GM18858 (cell line): ENCODE results near the gene ARID1B.
A peak's percentile ranks its signal among the peaks of the same experiment; 100 is the strongest.

ENCODE experiments used
- ATAC-seq: cut with Tn5 transposase; IDR thresholded peaks from one replicate; pipeline ENCODE4 v1.9.1; 2021; ENCODE audit not compliant: unreplicated experiment

The ARID1B gene

DNA sequence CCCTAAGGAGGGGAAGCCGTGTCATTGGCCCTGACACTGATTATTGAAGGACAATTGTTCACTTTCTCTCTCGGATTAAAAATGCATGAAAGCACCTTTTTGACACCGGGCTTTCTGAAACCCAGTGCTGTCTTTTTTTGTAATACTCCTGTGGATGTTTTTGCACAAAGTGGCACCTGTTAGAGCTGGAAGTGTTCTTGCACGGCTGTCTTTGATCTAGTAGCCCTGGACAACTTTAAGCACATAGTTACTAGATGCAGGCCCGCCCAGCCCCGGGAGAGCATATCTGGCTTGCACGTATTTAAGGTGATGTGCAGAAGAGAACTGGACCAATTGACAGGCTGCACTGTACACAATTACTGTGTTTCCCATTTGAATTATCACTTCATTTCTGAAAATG, 72.6 kb downstream of the ARID1B start:
- no peak for ATAC-seq

GRCh38 chr6:156850353-156850752, 73.2 kb downstream of the ARID1B start:
- no peak for ATAC-seq

DNA sequence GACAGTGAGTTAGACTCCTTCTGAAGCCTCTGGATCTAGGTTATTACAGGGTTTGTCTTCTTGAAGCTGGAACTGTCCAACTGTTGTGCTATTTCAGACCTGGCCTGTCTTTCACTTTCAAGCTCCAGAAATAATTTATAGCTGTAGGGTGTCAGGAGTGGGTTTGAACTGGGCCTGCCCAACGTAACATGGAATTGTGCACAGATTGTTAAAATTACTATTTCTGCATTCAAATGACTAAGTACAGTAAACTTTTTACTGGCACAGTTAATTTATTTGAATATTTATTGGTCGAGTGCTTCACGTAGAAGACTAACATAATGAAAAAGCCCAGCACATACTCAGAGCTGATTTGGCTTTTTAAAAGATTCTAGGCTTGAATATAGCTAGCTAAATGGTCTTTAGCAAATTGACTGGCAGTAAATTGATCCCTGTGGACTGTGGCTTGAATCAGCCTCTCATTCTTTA, 74.3 kb downstream of the ARID1B start:
- no peak for ATAC-seq

GRCh38 chr6:156852147-156852857, 75.1 kb downstream of the ARID1B start:
- ATAC-seq = peak; percentile 48

GRCh38 chr6:156852858-156853216, 75.7 kb downstream of the ARID1B start:
- no peak for ATAC-seq

DNA sequence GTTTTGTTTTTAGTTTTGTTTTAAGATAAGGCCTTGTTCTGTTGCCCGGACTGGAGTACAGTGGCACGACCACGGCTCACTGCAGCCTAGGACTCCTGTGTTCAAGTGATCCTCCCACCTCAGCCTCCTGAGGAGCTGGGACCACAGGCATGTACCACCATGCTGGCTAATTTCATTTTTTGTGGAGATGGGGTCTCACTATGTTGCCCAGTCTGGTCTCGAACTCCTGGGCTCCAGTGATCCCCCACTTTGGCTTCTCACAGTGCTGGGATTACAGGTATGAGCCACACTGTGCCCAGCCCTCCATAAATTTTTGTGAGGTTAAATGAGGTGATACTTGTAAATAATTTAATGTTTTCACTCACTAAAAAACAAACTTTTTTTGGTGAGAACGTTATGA, 76.6 kb downstream of the ARID1B start:
- ATAC-seq = no peak

DNA sequence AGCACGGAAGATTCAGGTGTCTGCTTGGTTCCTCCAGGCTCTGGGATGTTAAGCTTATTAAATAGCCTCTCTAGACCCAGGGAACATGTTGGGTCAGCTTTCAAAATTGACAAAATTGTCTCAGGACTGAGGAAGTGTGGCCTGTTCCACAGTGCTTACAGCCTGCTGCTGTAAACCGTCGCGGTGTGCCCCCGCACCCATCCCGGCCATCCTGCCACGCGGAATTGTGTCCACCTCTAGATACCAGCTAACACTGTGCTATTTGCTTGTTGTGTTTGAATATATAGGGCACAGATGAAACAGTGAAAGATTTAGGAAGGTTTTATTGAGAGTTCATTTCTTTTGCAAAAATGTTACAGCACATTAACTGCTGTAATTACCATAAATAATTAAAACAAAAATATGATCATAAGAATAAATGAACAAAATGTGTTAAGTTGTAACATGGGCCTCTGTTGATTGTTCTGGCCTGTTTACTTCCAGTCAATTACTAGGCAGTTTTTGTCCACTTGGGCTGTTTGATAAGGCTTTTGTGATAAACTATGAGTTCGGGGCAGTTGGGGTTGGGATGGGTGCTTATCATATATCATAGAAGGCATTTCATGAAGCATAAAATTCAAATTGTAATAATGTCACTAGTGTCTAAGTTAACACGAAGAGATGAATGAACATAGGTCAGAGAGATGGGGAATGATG, 77.4 kb downstream of the ARID1B start:
- ATAC-seq = no peak

DNA sequence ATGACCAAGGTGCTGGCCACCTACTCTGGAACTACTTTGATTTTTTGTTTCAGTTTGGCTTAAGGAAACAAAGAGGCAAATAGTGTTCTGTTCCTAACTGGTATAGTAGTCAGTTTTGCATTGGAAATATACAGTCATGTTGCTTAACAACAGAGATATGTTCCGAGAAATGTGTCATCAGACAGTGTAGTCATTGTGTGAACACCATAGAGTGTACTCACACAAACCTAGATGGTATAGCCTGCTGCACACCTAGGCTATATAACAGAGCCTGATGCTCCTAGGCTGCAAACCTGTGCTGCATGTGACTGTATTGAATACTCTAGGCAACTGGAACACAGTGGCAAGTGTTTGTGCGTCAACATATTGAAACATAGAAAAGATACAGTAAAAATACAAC, 80.4 kb downstream of the ARID1B start:
- ATAC-seq = peak; percentile 74

DNA sequence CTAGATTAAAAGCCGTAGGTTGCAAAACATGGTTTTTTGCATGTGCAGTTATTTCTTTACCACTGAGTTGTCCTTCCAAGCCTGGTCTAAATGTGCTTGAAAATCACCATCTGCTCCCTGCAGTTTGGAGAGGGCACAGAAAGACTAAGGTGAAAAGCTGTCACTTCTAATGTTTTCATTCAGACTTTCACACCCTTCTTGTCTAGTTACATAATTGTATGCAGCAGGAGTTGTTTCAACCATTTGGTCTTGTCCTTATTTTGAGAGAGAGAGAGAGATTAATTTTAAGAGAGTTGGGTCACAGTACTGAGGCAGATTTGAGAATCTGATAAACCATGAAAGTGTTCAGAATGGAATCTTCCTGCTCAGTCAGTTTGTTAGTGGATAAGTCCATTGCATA, 82.5 kb downstream of the ARID1B start:
- ATAC-seq = no peak

GRCh38 chr6:156862711-156863110, 85.5 kb downstream of the ARID1B start:
- ATAC-seq = no peak

DNA sequence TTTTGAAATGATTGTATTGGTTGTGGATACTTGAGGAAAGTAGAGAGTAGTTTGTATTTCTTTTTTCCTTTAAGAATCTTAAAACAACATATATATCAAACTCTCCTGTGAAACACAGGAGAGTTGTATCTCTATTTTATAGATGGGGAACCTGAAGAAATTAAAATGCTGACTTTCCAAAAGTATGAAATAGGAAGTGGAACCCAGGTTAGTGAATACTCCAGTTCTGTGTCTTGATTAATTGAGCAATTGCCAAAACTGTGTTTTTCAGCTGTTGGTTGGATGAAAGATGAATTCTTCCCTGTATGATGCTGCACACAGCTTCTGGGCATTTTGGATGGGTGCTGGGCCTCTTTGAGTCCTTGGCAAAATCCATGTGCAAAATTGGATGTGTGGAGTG, 86.3 kb downstream of the ARID1B start:
- no peak for ATAC-seq

- no peak for ATAC-seq
Observed at GRCh38 chr6:156864557-156864956, 87.4 kb downstream of the ARID1B start.

- ATAC-seq = no peak
Observed at GRCh38 chr6:156865019-156865629, 87.9 kb downstream of the ARID1B start.

GRCh38 chr6:156866220-156867015, 89.2 kb downstream of the ARID1B start:
- ATAC-seq = peak; percentile 46

GRCh38 chr6:156867121-156867520, 89.9 kb downstream of the ARID1B start:
- no peak for ATAC-seq

GRCh38 chr6:156868385-156868784, 91.2 kb downstream of the ARID1B start:
- no peak for ATAC-seq

- no peak for ATAC-seq
Observed at GRCh38 chr6:156869980-156870398, 92.8 kb downstream of the ARID1B start.

DNA sequence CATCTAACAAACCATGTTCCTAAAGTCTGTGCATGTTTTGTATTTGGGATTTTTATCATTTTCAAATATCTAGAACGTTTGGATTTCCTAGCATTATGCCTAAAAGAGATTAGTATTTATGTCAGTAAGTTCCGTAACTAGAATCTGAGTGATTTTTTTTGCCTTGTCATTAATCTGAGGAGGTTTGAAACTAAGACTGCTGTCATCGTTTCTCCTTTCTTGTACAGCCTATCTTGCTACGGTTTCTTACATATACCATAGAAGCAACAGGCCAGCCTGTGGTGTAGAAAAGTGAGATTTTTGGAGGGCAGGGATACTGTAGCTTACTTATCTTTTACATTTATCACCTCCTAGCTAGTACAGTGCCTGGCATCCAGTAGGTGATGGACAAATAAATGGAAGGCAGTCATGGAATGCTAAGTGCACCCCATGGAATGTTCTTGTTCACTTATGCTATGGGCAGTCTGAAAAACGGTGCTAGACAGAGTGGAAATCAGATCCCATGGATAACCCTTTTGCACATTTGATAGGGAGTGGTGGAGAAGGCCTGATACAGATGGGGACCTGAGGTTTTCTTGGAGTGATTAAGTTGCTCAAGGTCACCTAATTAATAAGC, 93.9 kb downstream of the ARID1B start:
- ATAC-seq = no peak

DNA sequence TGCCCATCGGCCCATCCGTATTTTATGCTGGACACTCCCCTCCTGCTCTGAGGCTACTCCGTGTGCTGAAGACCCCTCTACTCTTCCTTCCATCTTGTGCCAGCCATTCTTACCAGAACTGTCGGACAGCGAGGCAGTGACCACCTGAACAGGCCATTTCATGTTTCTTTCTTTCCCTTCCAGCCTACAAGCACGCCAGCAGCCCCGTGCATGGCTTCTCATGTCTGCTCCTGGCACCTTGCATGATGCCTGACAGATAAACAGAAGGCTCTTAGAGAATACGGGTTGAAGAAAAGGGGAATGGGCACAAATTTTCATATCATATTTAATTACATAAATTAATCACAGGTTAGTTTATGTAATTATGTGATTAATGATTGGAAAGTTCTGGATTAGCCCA, 95.7 kb downstream of the ARID1B start:
- ATAC-seq = no peak

DNA sequence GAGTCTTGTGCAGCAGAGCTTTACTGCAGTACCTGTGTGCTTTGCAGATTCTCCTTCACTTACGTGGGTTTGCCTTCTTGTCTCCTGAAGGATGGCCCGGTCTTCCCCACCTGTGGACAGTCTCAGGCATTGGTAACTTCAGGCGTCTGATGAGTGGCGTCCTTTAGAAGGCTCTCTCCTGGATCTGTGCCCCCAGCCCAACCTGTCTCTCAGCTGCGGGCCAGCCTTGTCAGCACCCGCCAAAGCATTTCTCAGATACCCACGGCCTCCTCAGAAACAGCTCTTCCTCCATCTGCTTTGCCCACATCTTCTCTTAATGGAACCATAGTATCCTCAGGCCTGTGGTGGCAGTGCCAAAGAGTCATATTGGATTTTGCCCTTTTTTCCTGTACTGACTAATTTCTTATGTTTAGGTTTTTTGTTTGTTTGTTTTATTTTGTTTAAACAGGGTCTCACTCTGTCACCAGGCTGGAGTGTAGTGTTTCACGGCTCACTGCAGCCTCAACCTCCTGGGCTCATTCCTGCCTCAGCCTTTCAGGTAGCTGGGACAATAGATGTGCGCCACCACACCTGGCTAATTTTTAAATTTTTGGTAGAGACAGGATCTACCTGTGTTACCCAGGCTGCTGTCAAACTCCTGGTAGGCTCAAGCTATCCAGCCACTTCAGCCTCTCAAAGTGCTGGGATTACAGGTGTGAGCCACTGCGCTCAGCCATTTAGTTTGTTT, 96.6 kb downstream of the ARID1B start:
- no peak for ATAC-seq
